GM19395 (cell line): ENCODE data around the gene APOBEC3C.
"Not testable (repeated sequence)": the region's sequence is repeated elsewhere in the genome, so short reads cannot be mapped to it uniquely, and the experiment has no call there.

Source experiments
- ATAC-seq: cut with Tn5 transposase; IDR thresholded peaks from one replicate; pipeline ENCODE4 v1.9.1; 2021; ENCODE audit warnings: mild to moderate bottlenecking, moderate library complexity; ENCODE audit not compliant: unreplicated experiment

The APOBEC3C gene

DNA sequence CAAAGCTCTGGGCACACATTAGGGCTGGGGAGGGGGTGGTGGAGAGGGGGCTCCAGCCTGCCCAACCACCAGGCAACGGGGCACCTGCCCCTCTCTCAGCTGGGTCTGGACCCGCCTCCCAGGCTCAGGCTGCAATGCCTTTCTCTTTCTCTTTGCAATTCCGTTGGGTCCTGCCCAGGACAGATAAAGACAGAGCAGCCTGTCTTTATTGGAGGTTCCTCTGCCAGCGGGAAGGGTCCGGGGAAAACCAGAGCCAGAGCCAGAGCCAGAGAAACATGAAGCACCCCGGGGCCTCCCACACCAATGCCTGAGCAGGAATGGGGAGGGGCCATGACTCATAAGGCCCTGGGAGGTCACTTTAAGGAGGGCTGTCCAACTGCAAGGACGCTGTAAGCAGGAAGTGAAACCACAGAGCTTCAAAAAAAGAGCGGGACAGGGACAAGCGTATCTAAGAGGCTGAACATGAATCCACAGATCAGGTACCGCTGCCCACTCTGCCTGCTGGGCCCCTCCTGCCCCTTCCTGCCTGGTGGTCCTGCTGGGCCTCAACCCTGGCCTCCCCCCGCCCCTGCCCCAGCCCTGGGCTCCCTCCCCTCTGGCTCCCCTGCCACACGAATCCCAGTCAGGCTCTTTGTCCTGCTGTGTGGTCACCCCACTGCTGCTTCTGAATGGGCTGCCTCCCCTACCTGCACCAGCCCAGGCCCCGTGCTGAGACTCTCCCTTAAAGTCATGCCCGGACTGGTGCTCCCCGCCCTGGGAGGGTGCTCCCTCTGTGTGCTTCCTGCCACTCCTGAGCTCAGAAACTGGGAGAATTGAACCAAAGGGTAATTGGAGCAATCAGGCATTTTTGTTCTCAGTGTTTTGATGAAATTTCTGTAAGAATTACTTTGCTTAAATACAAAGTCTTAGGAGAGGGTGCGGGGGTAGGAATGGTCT, 31.8 kb upstream of the APOBEC3C start, which contains the start of gene APOBEC3B:
TSS of gene APOBEC3B (plus strand) at position 356 of the 936 bp plus-strand sequence. CDS start at position 463, 107 bp downstream.
- peak; percentile 64 for ATAC-seq

DNA sequence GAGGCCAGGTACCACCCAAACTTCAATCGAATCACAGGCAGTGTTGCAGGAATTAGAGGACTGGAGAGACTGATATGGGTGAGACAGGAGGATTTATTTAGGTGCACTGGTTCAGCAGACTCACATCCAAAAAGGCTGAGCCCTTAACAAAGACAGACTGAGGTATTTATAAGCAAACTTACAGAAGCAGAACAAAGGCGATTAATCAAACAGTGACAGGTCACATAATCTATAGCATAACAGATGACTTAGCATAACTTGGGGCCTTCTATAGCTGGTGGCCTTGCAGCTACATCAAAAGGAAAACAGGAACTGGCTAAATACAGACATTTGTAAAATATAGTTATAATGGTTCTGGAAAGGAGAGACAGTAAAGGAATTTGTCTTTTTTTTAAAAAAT, 29.8 kb upstream of the APOBEC3C start:
- no peak for ATAC-seq

DNA sequence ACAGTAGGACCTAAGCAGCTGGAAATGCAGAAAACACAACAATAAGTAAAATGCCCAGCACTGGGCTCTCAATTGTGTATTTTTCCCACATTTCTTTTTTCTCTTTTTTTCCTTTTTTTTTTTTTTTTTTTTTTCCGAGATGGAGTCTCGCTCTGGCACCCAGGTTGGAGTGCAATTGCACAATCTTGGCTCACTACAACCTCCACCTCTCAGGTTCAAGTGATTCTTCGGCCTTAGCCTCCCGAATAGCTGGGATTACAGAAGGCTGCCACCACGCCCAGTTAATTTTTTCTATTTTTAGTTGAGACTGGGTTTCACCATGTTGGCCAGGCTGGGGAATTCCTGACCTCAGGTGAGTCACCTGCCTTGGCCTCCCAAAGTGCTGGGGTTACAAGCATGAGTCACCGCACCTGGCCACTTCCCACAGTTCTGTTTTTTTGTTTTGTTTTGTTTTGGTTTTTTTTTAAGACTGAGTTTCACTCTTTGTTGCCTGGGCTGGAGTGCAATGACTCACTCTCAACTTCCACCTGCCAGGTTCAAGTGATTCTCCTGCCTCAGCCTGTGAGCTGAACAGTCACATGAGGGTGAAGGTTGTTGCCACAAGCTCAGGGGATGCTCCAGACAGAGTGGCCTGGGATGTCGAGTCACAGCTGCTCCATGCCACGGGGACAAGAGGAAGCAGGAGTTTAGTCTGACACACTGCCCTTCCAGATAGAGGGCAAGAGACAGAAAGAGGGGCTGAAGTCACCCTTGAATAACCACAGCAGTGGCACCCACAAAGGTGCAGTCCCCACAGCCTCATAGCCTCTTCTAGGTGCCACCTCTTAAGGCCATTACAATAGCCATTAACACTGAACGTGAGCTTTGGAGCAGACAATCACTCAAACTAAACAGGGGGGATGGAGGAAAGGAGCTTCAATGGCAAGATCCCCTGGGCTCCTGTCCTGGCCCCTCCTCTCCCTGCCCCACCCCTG, 29.0 kb upstream of the APOBEC3C start:
- peak; percentile 65 for ATAC-seq

DNA sequence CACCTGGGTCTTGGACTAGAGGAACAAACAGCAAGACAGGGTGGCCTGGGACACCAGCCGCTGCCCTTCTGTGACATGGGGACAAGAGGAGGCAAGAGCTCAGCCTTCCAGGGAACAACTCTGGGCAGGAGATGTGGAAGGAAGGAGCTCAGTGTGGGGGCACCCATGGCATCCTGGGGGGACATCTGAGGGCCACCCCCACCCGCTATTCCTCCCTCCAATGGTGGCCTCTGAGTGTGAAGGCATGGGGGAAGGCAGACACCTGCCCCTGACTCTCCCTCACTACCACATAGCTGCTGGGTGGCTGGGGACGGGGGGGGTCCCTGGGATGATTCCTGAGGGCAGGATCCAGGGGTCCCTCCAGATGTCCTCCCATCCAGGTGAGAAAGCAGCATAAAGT, 27.4 kb upstream of the APOBEC3C start:
- ATAC-seq: no peak

DNA sequence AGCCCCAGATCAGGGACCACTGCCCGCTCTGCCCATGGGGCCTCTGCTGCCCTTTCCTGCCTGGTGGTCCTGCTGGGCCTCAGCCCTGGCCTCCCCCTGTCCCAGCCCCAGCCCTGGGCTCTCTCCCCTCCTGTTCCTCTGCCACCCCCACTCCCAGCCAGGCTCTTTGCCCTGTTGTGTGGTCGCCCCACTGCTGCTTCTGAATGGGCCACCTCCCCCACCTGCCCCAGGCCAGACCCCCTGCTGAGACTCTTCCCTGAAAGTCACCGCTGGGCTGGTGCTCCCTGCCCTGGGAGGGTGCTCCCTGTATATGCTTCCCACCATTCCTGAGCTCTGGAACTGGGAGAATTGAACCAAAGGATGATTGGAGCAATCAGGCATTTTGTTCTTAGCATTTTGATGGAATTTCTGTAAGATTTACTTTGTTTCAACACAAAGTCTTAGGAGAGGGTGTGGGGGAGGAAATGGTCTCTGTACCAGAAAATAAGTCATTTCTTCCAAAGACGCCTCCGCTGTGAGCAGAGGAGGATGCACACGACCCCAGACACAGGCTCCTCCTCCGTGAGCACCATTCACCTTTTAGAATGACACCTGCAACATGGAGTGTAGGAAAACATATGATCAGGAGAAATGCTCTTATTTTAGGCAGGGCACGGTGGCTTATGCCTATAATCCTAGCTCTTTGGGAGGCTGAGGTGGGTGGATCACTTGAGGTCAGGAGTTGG, 26.7 kb upstream of the APOBEC3C start:
- ATAC-seq: no peak

DNA sequence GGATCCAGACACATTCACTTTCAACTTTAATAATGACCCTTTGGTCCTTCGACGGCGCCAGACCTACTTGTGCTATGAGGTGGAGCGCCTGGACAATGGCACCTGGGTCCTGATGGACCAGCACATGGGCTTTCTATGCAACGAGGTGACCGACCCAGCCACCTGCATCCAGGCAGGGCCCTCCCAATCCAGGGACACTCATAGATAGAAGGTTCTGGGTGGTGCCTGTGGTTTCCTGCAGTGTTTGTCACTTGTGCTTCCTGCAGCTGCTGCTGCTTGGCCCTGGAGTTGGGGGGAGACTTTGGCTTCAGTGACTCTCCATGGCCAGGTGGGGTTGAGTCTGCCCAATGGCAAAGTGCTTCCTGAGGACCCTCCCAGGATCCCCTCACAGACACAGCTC, 24.6 kb upstream of the APOBEC3C start:
- no peak for ATAC-seq

DNA sequence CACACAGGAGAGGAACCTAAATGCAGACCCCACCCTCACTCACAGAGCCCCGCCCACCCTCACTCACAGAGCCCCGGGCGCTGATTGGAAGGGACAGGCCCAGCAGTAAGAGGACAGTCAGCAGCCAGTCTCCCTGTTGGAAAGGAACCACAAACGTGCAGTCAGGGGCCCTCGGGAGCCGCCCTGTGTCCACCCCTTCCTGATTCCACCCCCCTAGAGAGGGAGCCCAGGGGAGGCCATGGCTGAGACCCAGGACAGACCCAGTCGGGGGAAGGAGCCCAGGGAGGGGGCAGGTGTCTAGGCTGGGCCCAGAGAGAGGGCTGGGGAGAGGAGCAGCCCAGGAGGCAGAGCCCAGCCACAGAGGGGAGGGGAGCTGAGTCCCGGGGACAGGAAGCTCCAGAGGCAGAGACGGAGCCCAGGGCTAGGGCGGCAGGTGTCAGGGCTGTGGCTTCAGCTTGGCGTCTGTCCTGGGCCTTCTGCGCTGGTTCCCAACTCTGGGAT, 21.1 kb upstream of the APOBEC3C start:
- ATAC-seq: not testable (repeated sequence)

DNA sequence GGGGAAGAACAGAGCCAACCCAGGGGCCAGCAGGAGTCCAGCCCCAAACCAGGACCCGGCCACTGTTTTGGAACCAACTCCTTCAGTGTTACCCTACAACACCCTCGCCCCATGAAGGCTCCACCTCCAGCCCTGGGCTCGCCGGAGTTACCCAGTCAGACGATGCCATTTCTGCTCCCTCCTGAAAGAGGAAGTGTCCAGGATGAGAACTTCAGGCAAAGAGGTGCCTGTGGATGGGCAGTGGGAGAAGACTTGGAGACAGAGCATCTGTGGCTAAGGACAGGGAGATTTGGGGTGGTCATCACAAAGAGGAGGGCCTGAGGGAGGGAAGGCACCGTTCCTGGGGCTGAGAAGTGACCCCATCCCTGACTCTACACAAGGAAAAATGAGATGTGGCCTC, 18.0 kb upstream of the APOBEC3C start:
- no peak for ATAC-seq

DNA sequence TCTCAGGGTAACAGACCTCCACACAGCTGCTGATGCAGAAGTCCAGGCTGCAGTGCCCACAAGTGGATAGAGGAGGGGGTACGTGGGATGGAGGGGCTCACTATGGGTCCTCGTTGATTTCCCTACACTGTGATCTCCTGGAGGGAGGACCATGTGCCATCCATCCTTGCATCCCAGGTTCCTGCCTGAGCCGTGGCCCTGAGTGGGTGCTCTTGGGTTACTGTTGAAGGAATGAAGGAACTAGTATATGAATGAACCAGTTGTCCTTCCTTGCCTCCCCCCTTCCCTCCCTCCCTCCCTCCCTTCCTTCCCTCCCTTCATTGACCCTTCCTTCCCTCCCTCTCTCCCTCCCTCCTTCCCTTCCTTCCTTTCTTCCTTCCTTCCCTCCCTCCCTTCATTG, 16.5 kb upstream of the APOBEC3C start:
- ATAC-seq: no peak

DNA sequence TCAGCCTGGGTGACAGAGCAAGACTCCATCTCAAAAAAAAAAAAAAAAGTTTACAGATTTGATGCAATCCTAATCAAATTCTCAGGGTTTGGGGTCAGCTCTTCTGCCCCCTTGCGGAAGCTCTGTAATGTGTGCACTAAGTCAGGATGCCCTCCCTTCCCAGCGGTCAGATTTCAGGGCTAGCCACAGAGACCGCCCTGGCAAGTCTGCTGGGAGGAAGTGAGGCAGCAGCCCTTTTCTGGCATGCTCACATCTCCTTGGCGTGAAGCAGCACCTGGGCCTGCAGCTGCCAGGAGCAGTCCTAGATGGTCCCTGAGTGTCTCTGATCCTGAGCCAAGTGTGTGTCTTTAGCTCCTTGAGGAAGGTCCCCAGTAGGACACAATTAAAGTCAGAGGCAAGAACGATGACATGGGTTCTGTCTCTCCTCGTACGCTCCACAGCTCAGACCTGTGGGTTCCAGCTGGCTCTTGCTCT, 10.9 kb upstream of the APOBEC3C start:
- ATAC-seq: no peak

DNA sequence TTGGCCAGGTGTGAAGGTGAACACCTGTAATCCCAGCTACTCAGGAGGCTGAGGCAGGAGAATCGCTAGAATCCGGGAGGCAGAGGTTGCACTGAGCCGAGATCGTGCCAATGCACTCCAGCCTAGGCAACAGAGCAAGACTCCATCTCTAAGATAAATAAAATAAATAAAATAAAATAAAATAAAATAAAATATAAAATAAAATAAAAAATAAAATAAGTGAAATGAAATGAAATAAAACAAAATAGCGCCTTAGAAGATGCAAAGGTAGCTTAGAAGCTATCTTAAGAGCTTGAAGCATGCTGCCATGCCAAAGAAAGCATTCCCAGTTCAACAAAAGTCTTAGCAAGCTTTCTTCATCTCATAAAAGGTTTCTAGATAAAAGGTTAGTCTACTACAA, 6.9 kb upstream of the APOBEC3C start:
- no peak for ATAC-seq

DNA sequence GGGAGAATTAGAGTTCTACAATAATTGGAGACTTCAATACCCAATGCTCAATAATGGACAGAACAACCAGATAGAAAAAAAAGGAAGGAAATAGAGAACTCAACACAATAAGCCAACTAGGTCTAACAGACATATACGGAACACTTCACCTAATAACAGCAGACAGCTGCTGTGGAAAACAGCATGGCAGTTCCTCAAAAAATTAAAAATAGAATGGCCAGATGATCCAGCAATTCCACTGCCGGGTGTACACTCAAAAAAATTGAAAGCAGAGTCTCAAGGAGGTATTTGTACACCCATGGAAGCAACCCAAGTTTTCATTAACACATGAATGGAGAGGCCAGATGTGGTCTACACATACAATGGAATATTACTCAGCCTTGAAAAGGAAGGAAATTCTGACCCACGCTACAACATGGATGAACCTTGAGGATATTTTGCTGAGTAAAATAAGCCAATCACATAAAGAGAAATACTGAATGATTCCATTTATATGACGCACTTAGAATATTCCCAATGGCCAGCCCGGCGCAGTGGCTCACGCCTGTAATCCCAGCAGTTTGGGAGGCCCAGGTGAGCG, 5.7 kb upstream of the APOBEC3C start:
- ATAC-seq: not testable (repeated sequence)

DNA sequence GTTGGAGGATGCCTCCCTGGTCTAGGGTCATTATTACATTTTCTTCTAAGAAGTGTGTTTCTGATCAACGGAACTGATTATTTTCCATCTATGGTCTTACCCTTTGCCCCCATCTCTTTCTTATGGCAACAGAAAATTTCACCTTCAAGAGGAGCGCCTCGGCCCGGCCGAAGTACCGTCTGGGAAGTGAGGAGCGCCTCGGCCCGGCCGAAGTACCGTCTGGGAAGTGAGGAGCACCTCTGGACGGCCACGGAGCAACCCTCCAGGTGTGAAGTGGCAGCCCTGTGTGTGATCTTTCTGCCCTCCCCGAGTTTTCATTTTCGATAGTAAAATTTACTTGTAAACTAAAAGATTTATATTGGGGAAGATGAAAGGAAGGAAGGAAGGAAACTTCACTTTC, 3.1 kb upstream of the APOBEC3C start:
- no peak for ATAC-seq

DNA sequence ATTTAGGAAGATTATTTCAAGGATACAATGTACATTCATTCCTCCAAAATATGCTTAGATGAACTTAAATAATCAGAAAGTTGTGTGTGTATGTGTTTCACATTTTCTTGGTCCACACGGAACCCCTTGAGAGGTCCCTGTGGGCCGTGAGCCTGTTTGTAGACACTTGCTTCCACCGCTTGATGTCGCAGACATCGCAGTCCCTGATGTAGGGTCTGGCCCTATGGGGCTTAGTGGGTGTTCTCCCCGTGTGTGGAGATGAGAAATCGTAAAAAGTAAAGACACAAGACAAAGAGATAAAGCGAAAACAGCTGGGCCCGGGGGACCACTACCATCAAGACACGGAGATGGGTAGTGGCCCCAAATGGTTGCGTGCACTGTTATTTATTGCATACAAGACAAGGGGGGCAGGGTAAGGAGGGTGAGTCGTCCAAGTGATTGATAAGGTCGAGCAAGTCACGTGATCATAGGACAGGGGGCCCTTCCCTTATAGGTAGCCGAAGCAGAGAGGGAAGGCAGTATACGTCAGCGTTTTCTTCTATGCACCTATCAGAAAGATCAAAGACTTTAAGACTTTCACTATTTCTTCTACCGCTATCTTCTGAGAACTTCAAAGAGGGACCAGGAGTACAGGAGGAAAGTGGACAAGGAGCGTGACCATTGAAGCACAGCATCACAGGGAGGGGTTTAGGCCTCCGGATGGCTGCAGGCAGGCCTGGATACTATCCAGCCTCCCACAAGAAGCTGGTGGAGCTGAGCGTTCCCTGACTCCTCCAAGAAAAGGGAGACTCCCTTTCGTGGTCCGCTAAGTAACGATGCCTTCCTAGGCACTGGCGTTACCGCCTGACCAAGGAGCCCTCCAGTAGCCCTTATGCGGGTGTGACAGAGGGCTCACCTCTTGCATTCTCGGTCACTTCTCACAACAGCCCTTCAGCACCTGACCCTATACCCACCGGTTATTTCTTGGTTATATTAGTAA, 1.2 kb upstream of the APOBEC3C start:
- no peak for ATAC-seq

DNA sequence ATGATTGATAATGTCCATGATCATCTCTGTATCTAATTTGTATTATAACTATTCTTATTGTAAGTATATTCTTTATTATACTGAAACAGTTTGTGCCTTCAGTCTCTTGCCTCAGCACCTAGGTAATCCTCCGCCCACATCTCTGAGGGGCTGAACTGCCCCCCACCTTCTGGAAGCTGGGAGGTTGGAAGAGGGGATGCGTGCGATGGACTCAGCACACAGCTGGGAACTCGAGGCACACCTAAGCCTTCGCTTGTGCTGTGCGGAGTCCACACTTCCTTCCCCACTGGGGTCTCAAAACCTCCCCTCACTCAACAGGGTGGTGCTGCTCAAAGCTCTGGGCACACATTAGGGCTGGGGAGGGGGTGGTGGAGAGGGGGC, 506 bp upstream of the APOBEC3C start:
- ATAC-seq: not testable (repeated sequence)

DNA sequence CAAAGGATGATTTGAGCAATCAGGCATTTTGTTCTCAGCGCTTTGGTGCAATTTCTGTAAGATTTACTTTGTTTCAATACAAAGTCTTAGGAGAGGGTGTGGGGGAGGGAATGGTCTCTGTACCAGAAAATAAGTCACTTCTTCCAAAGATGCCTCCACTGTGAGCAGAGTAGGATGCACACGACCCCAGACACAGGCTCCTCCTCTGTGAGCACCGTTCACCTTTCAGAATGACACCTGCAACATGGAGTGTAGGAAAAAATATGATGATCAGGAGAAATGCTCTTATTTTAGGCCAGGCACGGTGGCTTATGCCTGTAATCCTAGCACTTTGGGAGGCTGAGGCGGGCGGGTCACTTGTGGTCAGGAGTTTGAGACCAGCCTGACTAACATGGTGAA, 665 bp downstream of the APOBEC3C start:
- ATAC-seq: not testable (repeated sequence)

DNA sequence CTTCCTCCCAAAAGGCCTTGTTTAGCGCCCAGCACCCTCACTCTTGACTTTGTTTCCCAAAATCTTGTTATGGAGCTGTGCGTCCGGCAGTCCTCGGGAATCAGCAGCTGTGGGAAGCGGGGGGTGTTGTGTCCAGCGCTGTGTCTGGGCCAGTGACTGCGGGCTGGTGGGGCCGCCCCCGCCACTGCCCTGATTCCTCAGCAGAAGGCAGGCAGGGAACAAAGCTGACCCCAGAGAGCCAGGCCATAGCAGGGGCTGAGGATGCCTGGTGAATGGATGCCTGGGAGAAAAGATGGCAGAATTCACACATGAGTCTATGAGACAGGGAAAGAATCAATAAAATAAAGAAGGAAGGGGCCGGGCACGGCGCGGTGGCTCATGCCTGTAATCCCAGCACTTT, 2.5 kb downstream of the APOBEC3C start:
- ATAC-seq: no peak

DNA sequence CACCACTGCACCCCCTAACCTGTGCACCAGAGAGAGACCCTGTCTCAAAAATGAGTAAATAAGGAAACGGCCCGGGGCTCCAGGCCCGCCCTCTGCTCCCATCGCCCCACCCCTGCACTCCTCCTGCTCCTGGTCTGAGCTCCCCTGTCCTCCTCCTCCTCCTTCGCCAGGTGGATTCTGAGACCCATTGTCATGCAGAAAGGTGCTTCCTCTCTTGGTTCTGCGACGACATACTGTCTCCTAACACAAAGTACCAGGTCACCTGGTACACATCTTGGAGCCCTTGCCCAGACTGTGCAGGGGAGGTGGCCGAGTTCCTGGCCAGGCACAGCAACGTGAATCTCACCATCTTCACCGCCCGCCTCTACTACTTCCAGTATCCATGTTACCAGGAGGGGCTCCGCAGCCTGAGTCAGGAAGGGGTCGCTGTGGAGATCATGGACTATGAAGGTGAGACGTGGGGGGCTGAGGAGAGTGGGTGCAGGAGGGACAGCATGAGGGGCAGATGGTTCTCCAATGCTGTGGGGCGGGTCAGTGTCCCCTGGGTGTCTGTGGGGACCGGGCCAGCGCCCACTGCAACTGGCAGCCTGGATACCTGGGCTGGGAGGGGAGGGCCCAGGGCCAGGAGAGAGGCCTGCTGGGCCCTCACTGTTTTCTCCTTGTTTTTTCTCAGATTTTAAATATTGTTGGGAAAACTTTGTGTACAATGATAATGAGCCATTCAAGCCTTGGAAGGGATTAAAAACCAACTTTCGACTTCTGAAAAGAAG, 3.7 kb downstream of the APOBEC3C start:
- no peak for ATAC-seq
